Bronchial epithelial cell (primary cell): ENCODE results near the gene LIPC. TPM values are rescaled to one million over a fixed set of nuclear protein-coding genes. Genes with fewer than 3 reads are reported as not detected.

Experiments
- DNase-seq: peaks from one replicate; pipeline ENCODE4 v3.0.0-alpha.2; 2010; ENCODE audit warnings: low read depth
- FAIRE-seq: peaks from 2 replicates; lab custom pipeline; 2011; peaks lifted over from hg19 to GRCh38; lab: Jason Lieb, UNC
- H3K27me3 ChIP-seq: 2 replicates; pipeline ENCODE4 v1.5.1; 2011; ENCODE audit warnings: low read length; ENCODE audit not compliant: control insufficient read depth, insufficient read depth
- H3K36me3 ChIP-seq: 2 replicates; pipeline ENCODE4 v1.5.1; 2011; ENCODE audit warnings: low read length; ENCODE audit not compliant: control insufficient read depth, insufficient read depth
- H3K4me3 ChIP-seq: 2 replicates; pipeline ENCODE4 v1.5.1; 2011; ENCODE audit warnings: mild to moderate bottlenecking, low read depth, low read length, control low read depth
- total RNA-seq: library from RNA; depleted of rRNA; stranded (reverse); fragments of >200 nt; gene quantifications from 2 replicates; pipeline ENCODE4 v1.2.1, GENCODE V29; 2014
- TF ChIP-seq, protein P1 (sequence below): IDR thresholded peaks from 2 replicates; pipeline ENCODE4 v1.5.1; 2011; ENCODE audit warnings: mild to moderate bottlenecking, moderate library complexity, low read length, control low read depth, inconsistent platforms; ENCODE audit not compliant: insufficient read depth, severe bottlenecking

LIPC gene
- total RNA-seq, 1 donor from 2014 or later = 0.26 TPM

- FAIRE-seq = no peak
- TF ChIP-seq, protein P1, sequence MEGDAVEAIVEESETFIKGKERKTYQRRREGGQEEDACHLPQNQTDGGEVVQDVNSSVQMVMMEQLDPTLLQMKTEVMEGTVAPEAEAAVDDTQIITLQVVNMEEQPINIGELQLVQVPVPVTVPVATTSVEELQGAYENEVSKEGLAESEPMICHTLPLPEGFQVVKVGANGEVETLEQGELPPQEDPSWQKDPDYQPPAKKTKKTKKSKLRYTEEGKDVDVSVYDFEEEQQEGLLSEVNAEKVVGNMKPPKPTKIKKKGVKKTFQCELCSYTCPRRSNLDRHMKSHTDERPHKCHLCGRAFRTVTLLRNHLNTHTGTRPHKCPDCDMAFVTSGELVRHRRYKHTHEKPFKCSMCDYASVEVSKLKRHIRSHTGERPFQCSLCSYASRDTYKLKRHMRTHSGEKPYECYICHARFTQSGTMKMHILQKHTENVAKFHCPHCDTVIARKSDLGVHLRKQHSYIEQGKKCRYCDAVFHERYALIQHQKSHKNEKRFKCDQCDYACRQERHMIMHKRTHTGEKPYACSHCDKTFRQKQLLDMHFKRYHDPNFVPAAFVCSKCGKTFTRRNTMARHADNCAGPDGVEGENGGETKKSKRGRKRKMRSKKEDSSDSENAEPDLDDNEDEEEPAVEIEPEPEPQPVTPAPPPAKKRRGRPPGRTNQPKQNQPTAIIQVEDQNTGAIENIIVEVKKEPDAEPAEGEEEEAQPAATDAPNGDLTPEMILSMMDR = no peak
- no peak for DNase-seq
- Histone ChIP-seq H3K4me3 (no peak overlapping the region), H3K27me3 (no peaks in the 10 kb centered on the region), H3K36me3 (no peaks in the 10 kb centered on the region)
These were observed 44.9 kb downstream of the LIPC start for GRCh38 chr15:58476525-58477162.

- TF ChIP-seq, protein P1 = no peak
- no peaks in the 10 kb centered on the region for H3K36me3 ChIP-seq
- H3K4me3 ChIP-seq = no peak overlapping the region
- no peaks in the 10 kb centered on the region for H3K27me3 ChIP-seq
- FAIRE-seq (no peak), DNase-seq (no peak)
These were observed 45.4 kb downstream of the LIPC start for GRCh38 chr15:58477170-58477569.

- Histone ChIP-seq H3K4me3 (no peak overlapping the region), H3K27me3 (no peaks in the 10 kb centered on the region), H3K36me3 (no peaks in the 10 kb centered on the region)
- DNase-seq (no peak), FAIRE-seq (no peak)
- TF ChIP-seq, protein P1 = no peak
These were observed 46.2 kb downstream of the LIPC start for GRCh38 chr15:58478035-58478434.

DNA sequence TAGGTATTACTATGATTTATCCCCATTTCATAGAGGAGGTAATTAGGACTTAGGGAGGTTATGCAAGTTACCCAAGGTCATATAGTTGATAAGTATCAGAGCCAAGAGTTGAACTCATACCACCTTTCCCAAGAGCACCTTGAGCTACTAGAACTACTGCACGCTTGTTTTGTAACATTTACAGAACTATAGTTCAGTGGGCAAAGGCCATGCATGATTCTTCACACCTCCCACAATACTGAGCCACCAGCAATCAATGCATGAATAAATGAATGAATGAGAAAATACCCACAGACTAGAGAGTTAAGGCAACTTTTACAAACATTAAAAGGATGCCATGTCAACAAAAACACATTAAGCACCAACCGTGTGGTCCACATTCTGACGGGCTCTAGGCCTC is 46.8 kb downstream of the LIPC start:
- Histone ChIP-seq H3K4me3 (no peak overlapping the region), H3K27me3 (no peaks in the 10 kb centered on the region), H3K36me3 (no peaks in the 10 kb centered on the region)
- DNase-seq = no peak
- TF ChIP-seq, protein P1 = no peak
- no peak for FAIRE-seq

DNA sequence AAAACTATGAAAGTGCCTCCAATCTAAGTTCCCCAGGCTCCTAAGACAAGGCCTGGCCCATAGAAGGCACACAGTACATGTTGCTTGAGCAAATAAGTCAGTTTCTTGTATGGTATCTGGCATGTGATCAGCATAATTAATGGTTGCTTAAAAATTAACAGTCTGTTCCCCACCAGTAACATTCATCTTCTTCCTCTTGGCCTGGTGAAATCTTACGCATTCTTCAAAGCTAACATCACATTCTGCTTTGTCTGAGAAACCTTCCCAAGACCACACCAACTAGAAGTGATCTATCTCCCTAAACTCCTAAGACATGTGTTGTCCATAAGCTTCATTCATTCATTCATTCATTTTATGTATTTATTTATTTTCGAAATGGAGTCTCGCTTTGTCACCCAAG is 48.1 kb downstream of the LIPC start:
- Histone ChIP-seq H3K36me3 (no peaks in the 10 kb centered on the region), H3K27me3 (no peaks in the 10 kb centered on the region), H3K4me3 (no peak overlapping the region)
- DNase-seq = no peak
- FAIRE-seq = no peak
- TF ChIP-seq, protein P1 = no peak

DNA sequence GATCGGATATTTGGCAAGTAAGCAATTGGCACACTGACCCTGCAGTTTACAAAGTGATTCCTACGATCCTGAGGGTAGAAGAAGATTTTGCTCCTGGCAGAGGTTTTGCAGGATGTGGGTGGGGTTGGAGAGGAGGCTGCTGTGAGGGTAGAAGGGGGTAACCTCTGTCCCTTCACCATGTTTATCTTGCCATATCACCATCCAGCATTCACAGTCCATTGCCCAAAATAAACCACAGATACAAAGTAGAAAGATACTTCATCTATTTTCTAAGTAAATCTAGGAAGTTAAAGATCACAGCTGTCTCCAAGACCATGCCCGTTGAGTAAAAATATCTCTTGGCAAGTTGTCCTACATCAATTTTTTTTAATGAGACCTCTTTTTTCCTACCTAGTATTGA is 51.6 kb downstream of the LIPC start:
- H3K27me3 ChIP-seq = no peaks in the 10 kb centered on the region
- no peak overlapping the region for H3K4me3 ChIP-seq
- TF ChIP-seq, protein P1 = no peak
- DNase-seq = no peak
- no peak for FAIRE-seq
- no peaks in the 10 kb centered on the region for H3K36me3 ChIP-seq
